LNCaP clone FGC (cell line): ENCODE results near the gene CPEB3.
A peak's percentile ranks its signal among the peaks of the same experiment; 100 is the strongest.

Experiments used
- DNase-seq: peaks from one replicate; pipeline ENCODE4 v3.0.0-alpha.2; 2011; ENCODE audit warnings: low read depth
- H3K4me3 ChIP-seq: 2 replicates; pipeline ENCODE4 v1.5.1; 2011; ENCODE audit warnings: mild to moderate bottlenecking, low read depth, low read length, control low read depth
- TF ChIP-seq, protein P1 (sequence below): IDR thresholded peaks from 2 replicates; pipeline ENCODE4 v1.5.1; 2012; ENCODE audit warnings: mild to moderate bottlenecking; ENCODE audit not compliant: control insufficient read depth, insufficient read depth; ENCODE audit errors: extremely low read depth

Gene CPEB3

DNA sequence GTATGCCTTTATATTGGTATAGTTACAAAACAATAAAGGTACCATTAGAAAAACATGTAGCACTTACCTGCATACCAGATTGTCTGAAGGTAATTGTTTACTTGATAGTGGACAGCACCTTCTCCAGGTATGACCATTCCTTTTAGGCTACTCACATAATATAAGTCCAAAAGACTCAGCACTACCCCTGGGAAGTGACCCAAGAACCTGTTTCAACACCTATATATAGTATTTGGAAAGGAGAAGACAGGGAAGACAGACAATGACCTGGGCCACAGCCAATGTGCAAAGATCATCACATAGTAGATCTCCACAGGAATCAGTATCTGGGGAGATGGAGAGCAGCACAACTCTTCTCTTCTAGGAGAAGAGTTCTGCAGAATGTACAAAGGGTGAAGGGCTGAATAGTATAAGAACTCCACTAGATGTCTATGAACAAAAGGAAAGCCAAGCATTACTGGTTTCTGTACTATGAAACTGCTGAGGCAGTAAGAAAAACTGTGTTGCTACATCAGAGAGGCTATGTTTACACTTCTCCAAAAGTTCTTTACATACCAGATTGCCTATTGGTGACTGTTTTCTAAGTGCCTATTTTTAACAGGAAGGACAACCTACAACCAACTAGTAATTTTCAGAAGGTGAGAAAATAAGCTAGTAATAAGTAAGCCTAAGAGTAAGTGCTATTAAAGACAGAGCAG lies 208.1 kb downstream of the CPEB3 start:
- TF ChIP-seq, protein P1, sequence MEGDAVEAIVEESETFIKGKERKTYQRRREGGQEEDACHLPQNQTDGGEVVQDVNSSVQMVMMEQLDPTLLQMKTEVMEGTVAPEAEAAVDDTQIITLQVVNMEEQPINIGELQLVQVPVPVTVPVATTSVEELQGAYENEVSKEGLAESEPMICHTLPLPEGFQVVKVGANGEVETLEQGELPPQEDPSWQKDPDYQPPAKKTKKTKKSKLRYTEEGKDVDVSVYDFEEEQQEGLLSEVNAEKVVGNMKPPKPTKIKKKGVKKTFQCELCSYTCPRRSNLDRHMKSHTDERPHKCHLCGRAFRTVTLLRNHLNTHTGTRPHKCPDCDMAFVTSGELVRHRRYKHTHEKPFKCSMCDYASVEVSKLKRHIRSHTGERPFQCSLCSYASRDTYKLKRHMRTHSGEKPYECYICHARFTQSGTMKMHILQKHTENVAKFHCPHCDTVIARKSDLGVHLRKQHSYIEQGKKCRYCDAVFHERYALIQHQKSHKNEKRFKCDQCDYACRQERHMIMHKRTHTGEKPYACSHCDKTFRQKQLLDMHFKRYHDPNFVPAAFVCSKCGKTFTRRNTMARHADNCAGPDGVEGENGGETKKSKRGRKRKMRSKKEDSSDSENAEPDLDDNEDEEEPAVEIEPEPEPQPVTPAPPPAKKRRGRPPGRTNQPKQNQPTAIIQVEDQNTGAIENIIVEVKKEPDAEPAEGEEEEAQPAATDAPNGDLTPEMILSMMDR: no peak
- H3K4me3 ChIP-seq: no peak overlapping the region
- DNase-seq: no peak

DNA sequence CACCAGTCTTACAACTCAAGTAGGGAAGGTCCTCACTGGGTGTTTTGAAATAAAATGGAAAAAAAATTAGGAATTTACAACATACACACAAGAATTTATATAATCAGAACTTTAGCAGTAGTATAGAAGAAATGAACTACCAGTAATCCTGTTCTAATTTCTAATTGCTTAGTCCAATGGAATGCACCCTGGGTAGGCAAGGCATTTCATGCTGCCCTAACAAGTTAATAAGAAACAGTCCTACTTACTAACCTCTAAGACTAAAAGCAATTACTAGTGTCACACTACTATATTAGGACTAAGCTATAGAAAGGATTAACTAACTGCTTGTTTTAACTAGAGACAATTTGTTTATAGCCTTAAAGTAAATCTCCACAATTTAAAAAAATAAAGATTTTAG lies 209.2 kb downstream of the CPEB3 start:
- no peak overlapping the region for H3K4me3 ChIP-seq
- TF ChIP-seq, protein P1: no peak
- DNase-seq: no peak

DNA sequence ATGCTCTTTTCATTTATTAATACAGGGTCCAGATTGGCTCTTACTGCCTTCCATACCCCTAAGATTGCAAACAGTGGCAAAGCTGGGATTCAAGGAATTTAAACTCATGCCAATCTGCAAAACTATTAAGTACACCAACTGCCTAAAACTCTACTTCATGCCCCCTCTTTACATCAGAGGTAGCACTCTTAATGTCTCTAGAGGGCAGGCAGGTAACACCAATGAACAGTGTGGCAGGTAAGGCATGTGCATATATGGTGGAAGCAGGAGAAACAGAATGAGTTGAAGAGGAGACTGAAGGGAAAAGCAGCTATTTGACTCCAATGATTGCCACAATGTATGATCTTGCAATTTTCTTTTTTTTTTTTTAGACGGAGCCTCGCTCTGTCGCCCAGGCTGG lies 210.6 kb downstream of the CPEB3 start:
- no peak for DNase-seq
- TF ChIP-seq, protein P1: peak; percentile 41; the same call in 1 of the 2 replicates

DNA sequence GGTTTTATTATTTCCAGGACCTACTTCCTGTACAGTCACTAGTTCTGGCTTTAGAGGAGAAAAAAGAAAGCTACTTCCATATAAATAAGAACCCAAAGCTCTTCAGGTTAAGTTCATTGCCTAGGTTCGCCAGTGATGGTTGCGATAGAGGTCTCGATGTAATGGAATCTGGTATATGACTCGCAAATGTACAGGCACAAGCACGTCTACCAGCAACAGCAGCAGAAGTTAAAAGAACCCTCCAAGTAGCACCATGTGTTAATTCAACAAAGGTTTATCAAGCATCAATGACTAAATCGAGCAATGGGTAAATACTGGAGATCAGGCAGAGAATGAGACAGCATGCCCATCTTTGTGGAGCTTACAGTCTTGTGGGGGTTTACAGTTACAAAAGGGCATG lies 211.9 kb downstream of the CPEB3 start:
- DNase-seq: no peak
- TF ChIP-seq, protein P1: no peak
- H3K4me3 ChIP-seq: no peak overlapping the region

More for the DNA sequence above, 210.6 kb downstream of the CPEB3 start:
- H3K4me3 ChIP-seq: no peak overlapping the region

DNA sequence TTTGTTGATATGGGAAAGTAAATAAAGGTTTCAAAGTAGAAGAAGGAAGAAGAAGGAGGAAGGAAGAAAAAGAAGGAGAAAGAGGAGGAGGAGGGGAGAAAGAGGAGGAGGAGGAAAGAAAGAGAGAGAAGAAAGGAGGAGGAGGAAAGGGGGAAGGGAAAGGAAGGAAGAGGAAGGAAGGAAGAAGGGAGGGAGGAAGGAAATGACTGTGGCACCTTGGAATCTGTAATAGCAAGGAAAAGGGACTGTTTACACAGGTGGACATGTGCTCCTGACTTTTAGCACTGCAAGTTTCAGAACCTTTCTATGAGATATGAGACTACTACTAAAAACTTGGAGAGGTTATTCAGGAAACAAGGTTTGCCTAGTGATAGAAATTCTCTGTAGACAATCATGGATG lies 214.2 kb downstream of the CPEB3 start:
- peak; percentile 45 for DNase-seq
- TF ChIP-seq, protein P1: no peak
- H3K4me3 ChIP-seq: no peak overlapping the region

DNA sequence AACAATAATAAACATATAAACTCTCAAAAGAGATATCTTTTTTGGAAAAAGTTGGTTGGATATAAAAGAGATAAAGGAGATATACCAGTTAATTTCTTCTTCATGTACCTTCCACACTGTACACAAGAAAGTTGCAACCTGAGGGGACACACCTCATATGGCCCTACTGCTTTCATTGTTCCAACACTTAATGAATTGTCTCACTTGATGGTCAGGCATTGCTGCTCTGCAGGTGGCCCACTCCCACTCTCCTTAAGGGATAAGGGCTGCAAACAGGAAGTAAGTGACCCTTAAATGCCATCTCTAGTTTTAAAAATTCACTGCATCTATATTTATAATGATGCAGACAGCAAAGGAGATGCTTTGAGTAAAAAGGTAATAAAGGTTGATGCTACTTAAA lies 215.0 kb downstream of the CPEB3 start:
- H3K4me3 ChIP-seq: no peak overlapping the region
- TF ChIP-seq, protein P1: no peak
- no peak for DNase-seq
